G401.6 (cell line): ENCODE data around the gene ITPR3.

ENCODE experiments used
- FAIRE-seq: peaks from 2 replicates; lab custom pipeline; 2012; peaks lifted over from hg19 to GRCh38; lab: Jason Lieb, UNC

Gene ITPR3

GRCh38 chr6:33686981-33687975, 66.2 kb downstream of the ITPR3 start:
- no peak for FAIRE-seq

- FAIRE-seq = no peak
Measured at GRCh38 chr6:33688006-33688405, 66.9 kb downstream of the ITPR3 start.

- no peak for FAIRE-seq
Measured at GRCh38 chr6:33688451-33689147, 67.5 kb downstream of the ITPR3 start.

- no peak for FAIRE-seq
Measured at GRCh38 chr6:33689148-33689494, 68.0 kb downstream of the ITPR3 start.

- FAIRE-seq = no peak
Measured at GRCh38 chr6:33689879-33690278, 68.8 kb downstream of the ITPR3 start.

GRCh38 chr6:33690766-33691165, 69.6 kb downstream of the ITPR3 start:
- FAIRE-seq = no peak

GRCh38 chr6:33691456-33692077, 70.4 kb downstream of the ITPR3 start:
- FAIRE-seq = no peak

- no peak for FAIRE-seq
Measured at GRCh38 chr6:33692078-33692759, 71.1 kb downstream of the ITPR3 start.

- no peak for FAIRE-seq
Measured at GRCh38 chr6:33692760-33693158, 71.6 kb downstream of the ITPR3 start.

GRCh38 chr6:33693186-33694105, 72.3 kb downstream of the ITPR3 start:
- no peak for FAIRE-seq

GRCh38 chr6:33694401-33694931, 73.3 kb downstream of the ITPR3 start:
- FAIRE-seq = no peak

GRCh38 chr6:33694977-33695376, 73.9 kb downstream of the ITPR3 start:
- FAIRE-seq = no peak

- no peak for FAIRE-seq
Measured at GRCh38 chr6:33695451-33695887, 74.3 kb downstream of the ITPR3 start.

- FAIRE-seq = no peak
Measured at GRCh38 chr6:33696076-33696475, 75.0 kb downstream of the ITPR3 start.

- no peak for FAIRE-seq
Measured at GRCh38 chr6:33696548-33697518, 75.7 kb downstream of the ITPR3 start.

GRCh38 chr6:33697845-33698244, 76.7 kb downstream of the ITPR3 start:
- FAIRE-seq = no peak

GRCh38 chr6:33698494-33698893, 77.4 kb downstream of the ITPR3 start:
- no peak for FAIRE-seq

GRCh38 chr6:33699131-33699530, 78.0 kb downstream of the ITPR3 start:
- FAIRE-seq = no peak

- no peak for FAIRE-seq
Measured at GRCh38 chr6:33699739-33700138, 78.6 kb downstream of the ITPR3 start.
